GM19240 (cell line): Measurements from ENCODE around the gene TGIF2.
A peak's percentile ranks its signal among the peaks of the same experiment; 100 is the strongest.

Experiments used
- DNase-seq: peaks from one replicate; pipeline ENCODE4 v3.0.0; 2011; ENCODE audit warnings: low spot score; ENCODE audit not compliant: insufficient read length

TGIF2 gene

GRCh38 chr20:36573103-36573797 is at the start of gene TGIF2:
TGIF2 (plus strand) TSS chr20:36573597; CDS start chr20:36578775, 5,178 bp downstream.
- peak; percentile 96 for DNase-seq

GRCh38 chr20:36525620-36526365 is 47.6 kb upstream of the TGIF2 start:
- no peak for DNase-seq

- DNase-seq, result no peak
Measured at GRCh38 chr20:36526521-36527011, 46.8 kb upstream of the TGIF2 start.

- no peak for DNase-seq
Measured at GRCh38 chr20:36527331-36528125, 45.9 kb upstream of the TGIF2 start.

GRCh38 chr20:36528176-36528874 is 45.1 kb upstream of the TGIF2 start:
- no peak for DNase-seq

- no peak for DNase-seq
Measured at GRCh38 chr20:36528875-36529417, 44.5 kb upstream of the TGIF2 start.

- no peak for DNase-seq
Measured at GRCh38 chr20:36532388-36532787, 41.0 kb upstream of the TGIF2 start.

GRCh38 chr20:36532822-36533221 is 40.6 kb upstream of the TGIF2 start:
- no peak for DNase-seq

- DNase-seq, result no peak
Measured at GRCh38 chr20:36538026-36538722, 35.2 kb upstream of the TGIF2 start.

- no peak for DNase-seq
Measured at GRCh38 chr20:36540551-36541211, 32.7 kb upstream of the TGIF2 start.

- DNase-seq, result no peak
Measured at GRCh38 chr20:36541227-36541767, 32.1 kb upstream of the TGIF2 start, which contains the start of gene MYL9. MYL9 (plus strand) TSS chr20:36541519; CDS start chr20:36544885, 3,366 bp downstream.

- no peak for DNase-seq
Measured at GRCh38 chr20:36541768-36542488, 31.5 kb upstream of the TGIF2 start.

GRCh38 chr20:36542516-36543183 is 30.7 kb upstream of the TGIF2 start:
- no peak for DNase-seq

- no peak for DNase-seq
Measured at GRCh38 chr20:36543184-36544133, 29.9 kb upstream of the TGIF2 start.

GRCh38 chr20:36544134-36545018 is 29.0 kb upstream of the TGIF2 start:
- DNase-seq, result no peak

- no peak for DNase-seq
Measured at GRCh38 chr20:36546111-36546736, 27.2 kb upstream of the TGIF2 start.
